HFF-Myc (cell line): Measurements from ENCODE around the gene MFSD2A.

Source experiments
- DNase-seq: peaks from one replicate; pipeline ENCODE4 v3.0.0-alpha.2; 2011; ENCODE audit warnings: low read depth; ENCODE audit errors: extremely low read depth
- H3K4me3 ChIP-seq: replicated peaks from 2 replicates; pipeline ENCODE4 v1.5.1; 2011; ENCODE audit warnings: low read depth, mild to moderate bottlenecking, control low read depth, low read length
- TF ChIP-seq, protein P1 (sequence below): IDR thresholded peaks from 2 replicates; pipeline ENCODE4 v1.5.1; 2012; ENCODE audit warnings: mild to moderate bottlenecking, low read depth, low read length, control low read depth; ENCODE audit errors: missing control alignments

MFSD2A gene

DNA sequence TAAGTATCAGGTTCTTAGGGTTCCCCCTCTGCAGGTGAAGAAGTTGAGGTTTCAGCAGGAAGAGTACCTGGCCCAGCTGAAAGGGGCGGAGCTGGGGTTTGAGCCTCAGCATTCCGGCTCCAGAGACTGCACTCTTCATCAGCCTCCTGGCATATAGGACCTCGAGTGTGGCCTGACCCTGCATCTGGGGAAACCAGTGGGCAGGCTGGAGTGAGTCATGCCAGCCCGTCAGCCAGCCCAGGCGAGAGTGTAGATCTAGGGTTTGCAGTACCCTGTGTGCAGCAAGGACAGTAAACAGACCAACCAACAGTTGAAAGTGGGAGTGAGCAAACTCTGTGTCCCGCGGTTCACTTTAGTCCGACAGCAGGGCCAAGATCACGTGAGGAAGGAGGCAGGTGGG lies 14.1 kb downstream of the MFSD2A start:
- no peak overlapping the region for H3K4me3 ChIP-seq
- TF ChIP-seq, protein P1, sequence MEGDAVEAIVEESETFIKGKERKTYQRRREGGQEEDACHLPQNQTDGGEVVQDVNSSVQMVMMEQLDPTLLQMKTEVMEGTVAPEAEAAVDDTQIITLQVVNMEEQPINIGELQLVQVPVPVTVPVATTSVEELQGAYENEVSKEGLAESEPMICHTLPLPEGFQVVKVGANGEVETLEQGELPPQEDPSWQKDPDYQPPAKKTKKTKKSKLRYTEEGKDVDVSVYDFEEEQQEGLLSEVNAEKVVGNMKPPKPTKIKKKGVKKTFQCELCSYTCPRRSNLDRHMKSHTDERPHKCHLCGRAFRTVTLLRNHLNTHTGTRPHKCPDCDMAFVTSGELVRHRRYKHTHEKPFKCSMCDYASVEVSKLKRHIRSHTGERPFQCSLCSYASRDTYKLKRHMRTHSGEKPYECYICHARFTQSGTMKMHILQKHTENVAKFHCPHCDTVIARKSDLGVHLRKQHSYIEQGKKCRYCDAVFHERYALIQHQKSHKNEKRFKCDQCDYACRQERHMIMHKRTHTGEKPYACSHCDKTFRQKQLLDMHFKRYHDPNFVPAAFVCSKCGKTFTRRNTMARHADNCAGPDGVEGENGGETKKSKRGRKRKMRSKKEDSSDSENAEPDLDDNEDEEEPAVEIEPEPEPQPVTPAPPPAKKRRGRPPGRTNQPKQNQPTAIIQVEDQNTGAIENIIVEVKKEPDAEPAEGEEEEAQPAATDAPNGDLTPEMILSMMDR: no peak
- DNase-seq: no peak

DNA sequence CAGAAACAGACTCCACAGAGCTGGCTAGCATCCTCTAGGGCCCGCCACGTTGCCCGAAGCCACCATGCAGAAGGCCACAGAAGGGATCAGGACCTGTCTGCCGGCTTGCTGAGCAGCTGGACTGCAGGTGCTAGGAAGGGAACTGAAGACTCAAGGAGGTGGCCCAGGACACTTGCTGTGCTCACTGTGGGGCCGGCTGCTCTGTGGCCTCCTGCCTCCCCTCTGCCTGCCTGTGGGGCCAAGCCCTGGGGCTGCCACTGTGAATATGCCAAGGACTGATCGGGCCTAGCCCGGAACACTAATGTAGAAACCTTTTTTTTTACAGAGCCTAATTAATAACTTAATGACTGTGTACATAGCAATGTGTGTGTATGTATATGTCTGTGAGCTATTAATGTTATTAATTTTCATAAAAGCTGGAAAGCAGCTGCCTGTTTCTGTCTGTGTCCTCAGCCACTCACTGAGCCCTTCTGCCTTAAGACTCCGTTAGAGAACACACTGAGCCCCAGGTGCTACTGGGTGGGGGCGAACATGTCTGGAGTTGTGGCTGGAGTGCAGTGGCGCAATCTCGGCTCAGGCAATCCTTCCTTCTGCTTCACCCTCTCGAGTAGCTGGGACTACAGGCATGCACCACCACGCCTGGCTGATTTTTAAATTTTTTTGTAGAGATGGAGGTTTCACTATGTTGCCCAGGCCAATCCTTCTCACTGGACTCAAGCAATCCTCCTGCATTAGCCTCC lies 14.8 kb downstream of the MFSD2A start:
- TF ChIP-seq, protein P1: no peak
- no peak overlapping the region for H3K4me3 ChIP-seq
- no peak for DNase-seq

GRCh38 chr1:39970274-39970673 lies 15.3 kb downstream of the MFSD2A start:
- DNase-seq: no peak
- TF ChIP-seq, protein P1: no peak
- no peak overlapping the region for H3K4me3 ChIP-seq

DNA sequence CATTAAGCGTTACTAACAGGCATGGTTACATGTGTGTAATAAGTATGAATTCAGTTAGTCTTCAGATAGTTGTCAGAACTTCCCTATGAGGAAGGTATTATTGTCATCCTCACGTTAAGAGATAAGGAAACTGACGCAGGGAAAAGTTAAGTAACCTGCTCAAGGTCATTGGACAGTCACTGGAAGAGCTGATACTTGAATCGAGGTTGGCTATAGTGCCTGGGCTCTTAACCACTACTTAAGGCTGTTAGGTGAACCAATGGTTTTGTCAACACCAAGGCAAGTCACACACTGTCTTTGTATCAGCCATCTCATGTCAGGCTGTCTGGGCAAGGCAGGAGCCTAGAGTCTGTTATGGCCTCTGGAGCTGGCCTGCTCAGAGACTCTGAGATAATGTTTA lies 16.2 kb downstream of the MFSD2A start:
- TF ChIP-seq, protein P1: no peak
- H3K4me3 ChIP-seq: no peak overlapping the region
- no peak for DNase-seq

DNA sequence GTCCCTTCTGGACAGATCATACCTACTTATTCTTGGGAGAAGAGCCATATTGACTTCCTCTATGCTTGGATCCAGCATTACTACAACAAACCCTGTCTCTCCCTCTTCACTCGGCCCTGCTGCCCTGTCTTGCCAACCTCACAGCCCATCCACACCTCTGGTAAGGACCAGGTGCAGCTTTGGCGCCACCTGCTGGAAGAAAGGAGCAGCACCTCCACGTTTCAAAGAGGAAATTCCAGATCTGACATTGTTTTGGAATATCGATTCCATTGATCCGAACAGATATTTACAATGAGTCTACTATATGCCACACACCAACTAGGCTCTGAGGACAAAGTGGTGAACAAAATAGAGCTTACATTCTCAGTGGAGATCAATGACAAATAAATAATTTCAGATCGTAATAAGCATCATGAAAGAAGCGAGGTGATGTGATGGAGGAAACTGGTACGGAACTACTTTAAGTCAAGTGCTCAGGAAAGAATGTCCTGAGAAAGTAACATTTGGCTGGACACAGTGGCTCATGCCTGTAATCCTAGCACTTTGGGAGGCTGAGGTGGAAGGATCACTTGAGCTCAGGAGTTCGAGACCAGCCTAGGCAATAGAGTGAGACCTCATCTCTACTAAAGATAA lies 18.7 kb downstream of the MFSD2A start:
- H3K4me3 ChIP-seq: no peak overlapping the region
- no peak for DNase-seq
- TF ChIP-seq, protein P1: peak; percentile 95

DNA sequence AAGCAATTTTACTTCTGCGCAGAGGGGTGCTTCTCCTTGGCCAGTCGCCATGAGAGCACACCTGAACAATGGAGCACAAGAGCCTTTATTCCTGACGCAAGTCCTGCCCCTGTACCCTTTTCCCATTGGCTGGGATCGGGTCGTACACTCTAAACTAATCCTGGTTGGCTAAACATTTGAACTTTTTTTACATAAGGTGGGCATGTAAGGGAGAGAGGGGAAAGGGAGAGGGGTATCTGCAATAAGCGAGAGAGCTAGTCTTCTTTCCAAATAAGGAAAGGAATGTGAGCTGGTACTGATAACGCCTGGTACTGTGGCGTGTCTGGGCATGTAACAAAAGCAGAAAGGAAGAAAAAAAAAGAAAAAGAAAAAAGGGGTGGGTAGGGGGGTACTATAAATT lies 21.8 kb downstream of the MFSD2A start:
- H3K4me3 ChIP-seq: no peak overlapping the region
- TF ChIP-seq, protein P1: no peak
- no peak for DNase-seq

GRCh38 chr1:39977202-39977601 lies 22.3 kb downstream of the MFSD2A start:
- TF ChIP-seq, protein P1: no peak
- H3K4me3 ChIP-seq: no peak overlapping the region
- DNase-seq: no peak
